Bronchial epithelial cell (primary cell): ENCODE results near the gene VEPH1. TPM values are rescaled to one million over a fixed set of nuclear protein-coding genes. Genes with fewer than 3 reads are reported as not detected.

Experiments used
- DNase-seq: peaks from one replicate; pipeline ENCODE4 v3.0.0-alpha.2; 2010; ENCODE audit warnings: low read depth
- FAIRE-seq: peaks from 2 replicates; lab custom pipeline; 2011; peaks lifted over from hg19 to GRCh38; lab: Jason Lieb, UNC
- H3K27me3 ChIP-seq: 2 replicates; pipeline ENCODE4 v1.5.1; 2011; ENCODE audit warnings: low read length; ENCODE audit not compliant: control insufficient read depth, insufficient read depth
- H3K36me3 ChIP-seq: 2 replicates; pipeline ENCODE4 v1.5.1; 2011; ENCODE audit warnings: low read length; ENCODE audit not compliant: control insufficient read depth, insufficient read depth
- H3K4me3 ChIP-seq: 2 replicates; pipeline ENCODE4 v1.5.1; 2011; ENCODE audit warnings: mild to moderate bottlenecking, low read depth, low read length, control low read depth
- CTCF ChIP-seq: IDR thresholded peaks from 2 replicates; pipeline ENCODE4 v1.5.1; 2011; ENCODE audit warnings: mild to moderate bottlenecking, moderate library complexity, low read length, control low read depth, inconsistent platforms; ENCODE audit not compliant: insufficient read depth, severe bottlenecking
- total RNA-seq: library from RNA; depleted of rRNA; stranded (reverse); fragments of >200 nt; gene quantifications from 2 replicates; pipeline ENCODE4 v1.2.1, GENCODE V29; 2014

VEPH1 gene
- total RNA-seq, 1 donor from 2014 or later = 1.3 TPM

DNA sequence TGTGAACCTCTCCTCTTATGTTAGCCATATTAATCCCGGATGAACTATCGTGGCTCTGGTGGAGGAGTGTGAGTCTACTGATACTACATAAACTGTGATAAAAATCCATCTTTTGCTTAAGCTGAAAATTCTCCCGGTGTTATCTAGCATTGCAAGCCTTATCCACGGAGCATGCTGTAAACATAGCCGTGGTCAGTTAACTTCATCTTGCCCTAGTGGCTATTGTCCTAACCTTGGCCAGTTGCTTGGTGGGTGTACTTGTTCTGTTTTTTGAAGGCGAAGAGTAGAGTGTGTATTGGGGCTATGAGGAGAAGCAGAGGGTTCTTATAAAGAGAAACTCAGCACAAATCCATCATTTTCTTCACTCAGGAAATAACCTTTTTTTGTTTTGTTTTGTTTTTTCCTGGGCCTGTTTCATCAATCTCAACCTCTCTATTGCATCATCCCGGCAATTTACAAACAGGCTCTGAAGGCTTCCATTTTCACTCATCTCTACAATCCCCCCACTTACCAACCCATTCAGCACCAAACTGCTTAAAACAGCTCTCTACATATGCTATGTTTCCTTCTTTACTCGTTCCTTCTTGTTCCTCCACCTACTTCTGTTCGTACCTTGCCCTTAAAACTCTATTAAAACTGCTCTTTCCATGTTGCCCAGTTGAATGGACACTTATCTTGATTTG, 202.1 kb downstream of the VEPH1 start:
- Histone ChIP-seq H3K36me3 (no peaks in the 10 kb centered on the region), H3K4me3 (no peak overlapping the region), H3K27me3 (no peaks in the 10 kb centered on the region)
- no peak for TF ChIP-seq CTCF
- no peak for FAIRE-seq
- no peak for DNase-seq

GRCh38 chr3:157300094-157300493, 203.1 kb downstream of the VEPH1 start:
- TF ChIP-seq CTCF = no peak
- H3K27me3 ChIP-seq = no peaks in the 10 kb centered on the region
- no peak overlapping the region for H3K4me3 ChIP-seq
- H3K36me3 ChIP-seq = no peaks in the 10 kb centered on the region
- FAIRE-seq (no peak), DNase-seq (no peak)

- FAIRE-seq (no peak), DNase-seq (no peak)
- Histone ChIP-seq H3K36me3 (no peaks in the 10 kb centered on the region), H3K4me3 (no peak overlapping the region), H3K27me3 (no peaks in the 10 kb centered on the region)
- TF ChIP-seq CTCF = no peak
Observed at GRCh38 chr3:157297328-157297915, 205.8 kb downstream of the VEPH1 start.

- no peaks in the 10 kb centered on the region for H3K27me3 ChIP-seq
- no peak for TF ChIP-seq CTCF
- no peaks in the 10 kb centered on the region for H3K36me3 ChIP-seq
- H3K4me3 ChIP-seq = no peak overlapping the region
- DNase-seq (no peak), FAIRE-seq (no peak)
Observed at GRCh38 chr3:157294953-157295352, 208.3 kb downstream of the VEPH1 start.

DNA sequence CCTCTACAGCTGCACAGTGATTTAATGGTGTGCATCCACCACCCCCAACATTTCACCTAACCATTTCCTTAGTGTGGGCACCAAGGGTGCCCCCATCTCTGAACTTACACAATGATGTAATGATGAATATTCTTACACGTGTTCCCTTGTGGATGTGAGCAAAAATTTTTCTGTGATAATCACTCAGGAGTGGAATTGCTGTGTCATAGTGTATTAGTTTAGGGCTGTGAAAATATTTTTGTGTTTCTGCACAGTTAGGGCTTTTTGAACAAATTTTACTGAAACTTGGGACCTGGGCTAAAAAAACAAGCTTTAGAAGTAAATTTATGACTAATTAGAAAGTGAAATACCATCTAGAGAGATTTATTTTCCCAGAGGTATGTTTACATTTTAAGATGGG, 208.7 kb downstream of the VEPH1 start:
- TF ChIP-seq CTCF = no peak
- DNase-seq (no peak), FAIRE-seq (no peak)
- Histone ChIP-seq H3K27me3 (no peaks in the 10 kb centered on the region), H3K36me3 (no peaks in the 10 kb centered on the region), H3K4me3 (no peak overlapping the region)
